Neuronal stem cell (in vitro differentiated cells): Measurements from ENCODE around the gene WASL.

Experiments used
- DNase-seq: peaks from one replicate; pipeline ENCODE4 v3.0.0-alpha.2; 2013; ENCODE audit warnings: low spot score
- H2AFZ ChIP-seq: one replicate; pipeline ENCODE4 v1.6.1; 2013; ENCODE audit warnings: mild to moderate bottlenecking, low read length, inconsistent platforms
- H2AK5ac ChIP-seq: 2 replicates; pipeline ENCODE4 v1.6.1; 2013; ENCODE audit warnings: low read depth, mild to moderate bottlenecking, inconsistent platforms, low read length, moderate library complexity, mixed read lengths
- H2BK120ac ChIP-seq: 2 replicates; pipeline ENCODE4 v1.6.1; 2013; ENCODE audit warnings: low read depth, mild to moderate bottlenecking, inconsistent platforms, low read length, moderate library complexity, mixed read lengths
- H2BK12ac ChIP-seq: one replicate; pipeline ENCODE4 v1.6.1; 2013; ENCODE audit warnings: low read length, inconsistent platforms
- H2BK15ac ChIP-seq: 2 replicates; pipeline ENCODE4 v1.6.1; 2013; ENCODE audit warnings: mild to moderate bottlenecking, low read length, inconsistent platforms, mixed read lengths
- H2BK5ac ChIP-seq: one replicate; pipeline ENCODE4 v1.6.1; 2013; ENCODE audit warnings: inconsistent platforms, mild to moderate bottlenecking, low read length, moderate library complexity
- H3K14ac ChIP-seq: one replicate; pipeline ENCODE4 v1.6.1; 2013; ENCODE audit warnings: low read length, inconsistent platforms
- H3K18ac ChIP-seq: 2 replicates; pipeline ENCODE4 v1.6.1; 2013; ENCODE audit warnings: low read length, inconsistent platforms
- H3K23ac ChIP-seq: 2 replicates; pipeline ENCODE4 v1.6.1; 2013; ENCODE audit warnings: low read depth, mild to moderate bottlenecking, mixed read lengths, low read length, inconsistent platforms; ENCODE audit not compliant: poor library complexity
- H3K27ac ChIP-seq: replicated peaks from 3 replicates; pipeline ENCODE4 v1.5.1; 2013; ENCODE audit warnings: low read length, inconsistent platforms
- H3K27me3 ChIP-seq, 3 experiments: 2 replicates each; pipeline ENCODE4 v1.6.1; 2013; ENCODE audit warnings: low read length in 3 of 3, mild to moderate bottlenecking in 2 of 3, inconsistent platforms in 1 of 3, low read depth in 1 of 3, mixed read lengths in 1 of 3, moderate library complexity in 1 of 3; ENCODE audit not compliant: control insufficient read depth in 3 of 3, insufficient read depth in 3 of 3
- H3K36me3 ChIP-seq, 2 donors: replicated peaks in 1 of 2; 2 replicates each; pipeline ENCODE4 v1.6.1; 2013; ENCODE audit warnings: low read length in 2 of 2; ENCODE audit not compliant: control insufficient read depth in 2 of 2, insufficient read depth in 2 of 2
- H3K4ac ChIP-seq: 2 replicates; pipeline ENCODE4 v1.6.1; 2013; ENCODE audit warnings: inconsistent platforms, mild to moderate bottlenecking, low read length, moderate library complexity
- H3K4me1 ChIP-seq, 2 donors: 1 replicate in 1 of 2; 2 replicates in 1 of 2; pipeline ENCODE4 v1.6.1; 2013; ENCODE audit warnings: low read length in 2 of 2, low read depth in 1 of 2; ENCODE audit not compliant: control insufficient read depth in 2 of 2, insufficient read depth in 1 of 2
- H3K4me2 ChIP-seq: one replicate; pipeline ENCODE4 v1.6.1; 2013; ENCODE audit warnings: mild to moderate bottlenecking, low read length, inconsistent platforms; ENCODE audit not compliant: insufficient read depth, poor library complexity, severe bottlenecking
- H3K4me3 ChIP-seq, 2 donors: 2 replicates each; pipeline ENCODE4 v1.5.1; 2013; ENCODE audit warnings: low read length in 2 of 2, mild to moderate bottlenecking in 2 of 2, inconsistent platforms in 1 of 2, moderate library complexity in 1 of 2
- H3K79me1 ChIP-seq: one replicate; pipeline ENCODE4 v1.6.1; 2013; ENCODE audit warnings: low read depth, mild to moderate bottlenecking, inconsistent platforms, low read length, moderate library complexity
- H3K9ac ChIP-seq: one replicate; pipeline ENCODE4 v1.6.1; 2013; ENCODE audit warnings: mild to moderate bottlenecking, low read depth, low read length, inconsistent platforms; ENCODE audit not compliant: poor library complexity
- H3K9me3 ChIP-seq, 2 donors: replicated peaks in 1 of 2; 2 replicates each; pipeline versions ENCODE3 to v1.6.1; 2013; ENCODE audit warnings: low read length in 2 of 2, mild to moderate bottlenecking in 2 of 2, inconsistent platforms in 1 of 2, low read depth in 1 of 2, mixed read lengths in 1 of 2, moderate library complexity in 1 of 2; ENCODE audit not compliant: control insufficient read depth in 2 of 2, insufficient read depth in 1 of 2
- H4K8ac ChIP-seq: one replicate; pipeline ENCODE4 v1.6.1; 2013; ENCODE audit warnings: low read depth, mild to moderate bottlenecking, inconsistent platforms, low read length, moderate library complexity
- H4K91ac ChIP-seq: one replicate; pipeline ENCODE4 v1.6.1; 2013; ENCODE audit warnings: low read length, low read depth, mild to moderate bottlenecking, inconsistent platforms; ENCODE audit not compliant: poor library complexity
- WGBS, 2 donors: extraction: QIAGEN DNeasy Blood & Tissue Kit; methylation state at CpG; one replicate each; pipeline ENCODE4 v1.1.7; 2013; ENCODE audit warnings: missing lambda C conversion rate in 2 of 2, mixed read lengths in 1 of 2; ENCODE audit not compliant: insufficient read length in 2 of 2, insufficient replicate concordance in 1 of 2; ENCODE audit errors: extremely low coverage in 2 of 2; 5-methylcytosine and 5-hydroxymethylcytosine counted together

WASL gene

DNA sequence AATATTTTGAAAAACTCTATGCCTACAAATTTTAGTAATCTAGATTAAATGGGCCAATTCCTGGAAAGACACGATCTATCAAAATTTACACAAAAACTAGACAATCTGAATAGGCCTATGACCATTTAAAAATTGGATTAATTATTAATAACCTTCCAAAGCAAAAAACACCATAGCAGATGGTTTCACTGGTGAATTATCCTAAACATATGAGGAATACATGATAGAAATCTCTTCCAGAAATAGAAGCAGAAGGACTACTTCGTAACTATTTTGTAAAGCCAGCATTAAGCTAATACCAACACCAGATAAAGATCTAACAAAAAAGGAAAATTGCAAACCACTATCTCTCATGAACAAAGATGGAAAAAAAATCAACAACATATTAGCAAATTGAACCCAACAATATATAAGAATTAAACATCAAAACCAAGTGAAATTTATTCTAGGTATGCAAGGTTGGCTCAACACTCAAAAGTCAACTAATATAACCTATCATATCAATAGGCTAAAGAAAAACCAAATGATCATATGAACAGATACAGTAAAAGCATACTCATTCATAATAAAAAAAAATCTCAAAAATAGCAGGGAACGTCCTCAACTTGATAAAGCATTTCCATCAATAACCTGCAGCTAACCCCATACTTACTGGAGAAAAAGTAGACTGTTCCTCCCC lies 16.3 kb downstream of the WASL start:
- no peak overlapping the region for H3K4me3 ChIP-seq
- H3K27ac ChIP-seq, result no peak overlapping the region
- H3K9ac ChIP-seq, result no peak overlapping the region
- H3K4me1 ChIP-seq, result no peaks in the 10 kb centered on the region
- peaks cover 0 to 14% of the 10 kb centered on the region in 2 donors for H3K36me3 ChIP-seq
- H2BK5ac ChIP-seq, result no peak overlapping the region
- no peak overlapping the region for H2BK120ac ChIP-seq
- H2AFZ ChIP-seq, result no peak overlapping the region
- H2BK12ac ChIP-seq, result no peak overlapping the region
- H3K4ac ChIP-seq, result no peak overlapping the region
- no peak overlapping the region for H3K18ac ChIP-seq
- H3K14ac ChIP-seq, result no peak overlapping the region
- WGBS, 2 donors, result no CpG with 5 or more reads among the region's 3 CpGs
- no peak overlapping the region for H2BK15ac ChIP-seq
- no peak overlapping the region for H4K91ac ChIP-seq
- H3K4me2 ChIP-seq, result no peak overlapping the region
- no peak overlapping the region for H4K8ac ChIP-seq
- no peaks in the 10 kb centered on the region for H3K27me3 ChIP-seq
- H3K79me1 ChIP-seq, result no peaks in the 10 kb centered on the region
- no peak overlapping the region for H2AK5ac ChIP-seq
- DNase-seq, result no peak
- no peak overlapping the region for H3K23ac ChIP-seq
- H3K9me3 ChIP-seq, result peaks cover 0 to 39% of the 10 kb centered on the region in 2 donors

DNA sequence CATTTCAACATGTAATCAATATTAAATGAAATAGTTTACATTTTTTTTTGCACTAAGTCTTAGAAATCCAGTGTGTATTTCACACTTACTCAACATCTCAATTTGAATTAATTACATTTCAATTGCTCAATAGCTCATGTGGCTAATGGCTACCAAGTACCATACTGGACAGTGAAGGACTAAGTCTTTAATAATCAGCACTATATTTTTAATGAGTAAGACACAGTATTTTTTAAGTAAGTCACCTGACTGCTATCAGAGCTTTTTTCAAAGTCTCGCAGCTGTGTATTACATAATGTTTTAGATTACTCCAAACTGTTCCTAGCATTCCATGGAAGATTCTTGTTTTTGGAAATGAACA lies 19.6 kb downstream of the WASL start:
- Histone ChIP-seq H3K36me3 (peaks cover 0 to 8% of the 10 kb centered on the region in 2 donors), H2AK5ac (no peak overlapping the region), H3K14ac (no peak overlapping the region), H3K4me3 (no peak overlapping the region), H3K4me1 (peaks cover 0 to 5% of the 10 kb centered on the region in 2 donors), H3K27me3 (no peaks in the 10 kb centered on the region), H3K27ac (no peak overlapping the region), H3K9ac (no peak overlapping the region), H2BK120ac (no peak overlapping the region), H4K8ac (no peak overlapping the region), H3K4me2 (no peak overlapping the region), H2BK12ac (no peak overlapping the region), H3K18ac (no peak overlapping the region), H2AFZ (no peak overlapping the region), H4K91ac (no peak overlapping the region), H3K79me1 (no peaks in the 10 kb centered on the region), H3K4ac (no peak overlapping the region), H3K9me3 (peaks cover 0 to 27% of the 10 kb centered on the region in 2 donors), H3K23ac (no peak overlapping the region), H2BK5ac (no peak overlapping the region), H2BK15ac (no peak overlapping the region)
- DNase-seq, result no peak
- WGBS, 2 donors, result no CpG with 5 or more reads among the region's 1 CpG

DNA sequence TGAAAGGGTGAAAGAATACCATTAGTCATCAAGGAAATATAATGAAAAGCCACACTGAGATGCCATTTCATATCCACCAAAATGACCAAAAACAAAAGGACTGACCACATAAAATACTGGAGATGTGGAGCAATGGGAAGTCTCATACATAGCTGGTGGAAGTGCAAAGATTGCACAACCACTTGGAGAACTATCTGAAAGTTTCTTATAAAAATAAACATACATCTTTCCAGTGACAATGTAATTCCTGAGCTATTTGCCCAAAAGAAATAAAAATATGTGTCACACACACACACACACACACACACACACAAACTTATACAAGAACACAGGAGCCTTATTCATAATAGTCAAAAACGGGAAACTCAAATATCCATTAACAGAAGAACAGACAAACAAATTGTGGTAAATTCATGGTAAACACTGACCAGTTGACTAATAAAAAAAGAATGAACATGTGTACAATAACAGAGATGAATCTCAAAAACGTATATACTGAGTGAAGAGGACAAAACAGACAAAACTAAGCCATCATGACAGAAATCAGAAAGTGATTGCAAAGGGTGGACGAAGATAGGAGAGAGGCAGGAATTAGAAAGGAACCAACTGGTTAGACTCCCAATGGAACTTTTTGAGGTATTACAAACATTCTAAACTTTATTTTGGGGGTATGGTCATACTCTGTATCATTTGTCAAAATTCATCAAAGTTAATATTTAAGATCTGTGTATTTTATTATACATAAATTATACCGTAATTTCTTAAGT lies 21.5 kb downstream of the WASL start:
- Histone ChIP-seq H3K9me3 (peaks cover 0 to 10% of the 10 kb centered on the region in 2 donors), H2BK120ac (no peak overlapping the region), H2BK5ac (no peak overlapping the region), H3K4me2 (no peak overlapping the region), H3K4me3 (no peak overlapping the region), H3K4ac (no peak overlapping the region), H2BK15ac (no peak overlapping the region), H3K18ac (no peak overlapping the region), H2AK5ac (no peak overlapping the region), H3K9ac (no peak overlapping the region), H3K27me3 (no peaks in the 10 kb centered on the region), H2BK12ac (no peak overlapping the region), H3K4me1 (peaks cover 3 to 5% of the 10 kb centered on the region in 2 donors), H2AFZ (no peak overlapping the region), H3K14ac (no peak overlapping the region), H3K79me1 (no peaks in the 10 kb centered on the region), H3K27ac (no peak overlapping the region), H4K91ac (no peak overlapping the region), H3K23ac (no peak overlapping the region), H3K36me3 (peaks cover 0 to 7% of the 10 kb centered on the region in 2 donors), H4K8ac (no peak overlapping the region)
- WGBS, 2 donors, result no CpG with 5 or more reads among the region's 4 CpGs
- no peak for DNase-seq

DNA sequence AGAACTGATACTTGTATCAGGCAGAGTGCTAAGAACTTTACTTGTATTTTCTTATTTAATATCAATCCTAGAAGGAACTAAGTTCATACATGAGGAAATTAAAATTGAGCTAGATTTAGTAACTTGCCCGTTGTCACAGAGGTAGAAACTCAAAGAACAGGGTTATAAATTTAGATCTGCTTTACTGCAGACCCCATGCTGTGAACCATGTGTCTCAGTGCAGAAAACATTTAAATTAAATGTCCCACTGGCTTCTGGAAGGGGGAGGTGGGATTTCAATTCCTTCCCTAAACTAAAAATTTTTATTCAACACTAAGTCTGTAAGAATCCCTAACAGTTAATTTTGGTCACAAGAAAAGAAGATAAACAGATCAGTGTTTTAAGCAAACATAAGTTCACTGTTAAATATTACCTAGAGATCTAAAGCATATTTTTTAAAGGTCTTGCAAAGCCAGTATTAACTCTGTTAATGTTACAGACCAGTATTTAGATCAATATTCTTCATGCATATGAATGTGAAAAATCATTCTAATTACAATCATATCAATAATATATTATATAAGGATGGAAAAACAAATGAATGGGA lies 23.1 kb downstream of the WASL start:
- no CpG with 5 or more reads among the region's 1 CpG for WGBS, 2 donors
- Histone ChIP-seq H2BK120ac (no peak overlapping the region), H3K79me1 (no peaks in the 10 kb centered on the region), H2BK5ac (no peak overlapping the region), H4K91ac (no peak overlapping the region), H3K23ac (no peak overlapping the region), H3K18ac (no peak overlapping the region), H3K9ac (no peak overlapping the region), H4K8ac (no peak overlapping the region), H2BK12ac (no peak overlapping the region), H3K27me3 (no peaks in the 10 kb centered on the region), H3K14ac (no peak overlapping the region), H3K4me3 (no peak overlapping the region), H3K27ac (no peak overlapping the region), H3K36me3 (peaks cover 0 to 7% of the 10 kb centered on the region in 2 donors), H2BK15ac (no peak overlapping the region), H2AK5ac (no peak overlapping the region), H3K9me3 (peaks cover 0 to 6% of the 10 kb centered on the region in 2 donors), H3K4me1 (peaks cover 3 to 5% of the 10 kb centered on the region in 2 donors), H2AFZ (no peak overlapping the region), H3K4me2 (no peak overlapping the region), H3K4ac (no peak overlapping the region)
- no peak for DNase-seq
